AML-193 (cell line): Measurements from ENCODE around the gene SEPTIN10.
"Not testable (repeated sequence)": the region's sequence is repeated elsewhere in the genome, so short reads cannot be mapped to it uniquely, and the experiment has no call there.

ENCODE experiments used
- DNase-seq, 2 experiments: peaks; one replicate each; lab custom pipeline; 2025; lab: John Stamatoyannopoulos, UW

The SEPTIN10 gene

GRCh38 chr2:109613922-109614714 lies at the start of gene SEPTIN10, which contains the start of gene SOWAHC:
Gene SEPTIN10 (minus strand): TSS chr2:109613966. CDS start chr2:109613827, 139 bp downstream.
Gene SOWAHC (plus strand): TSS chr2:109614364. CDS start chr2:109614490, 126 bp downstream.
- no peak for DNase-seq

GRCh38 chr2:109662889-109663288 lies 49.1 kb upstream of the SEPTIN10 start:
- no peak for DNase-seq

GRCh38 chr2:109660046-109660860 lies 46.5 kb upstream of the SEPTIN10 start:
- no peak for DNase-seq

GRCh38 chr2:109659396-109660045 lies 45.8 kb upstream of the SEPTIN10 start:
- no peak for DNase-seq

GRCh38 chr2:109655287-109655686 lies 41.5 kb upstream of the SEPTIN10 start:
- DNase-seq = no peak

- no peak for DNase-seq
These were observed 40.7 kb upstream of the SEPTIN10 start for GRCh38 chr2:109654326-109655050.

- no peak for DNase-seq
These were observed 36.2 kb upstream of the SEPTIN10 start for GRCh38 chr2:109649736-109650695.

GRCh38 chr2:109648041-109648527 lies 34.3 kb upstream of the SEPTIN10 start:
- no peak for DNase-seq

- no peak for DNase-seq
These were observed 33.9 kb upstream of the SEPTIN10 start for GRCh38 chr2:109647636-109648035.

- DNase-seq = no peak
These were observed 33.2 kb upstream of the SEPTIN10 start for GRCh38 chr2:109646961-109647360.

- DNase-seq = no peak
These were observed 31.8 kb upstream of the SEPTIN10 start for GRCh38 chr2:109645412-109646184.

- DNase-seq = peak in 1 of 2 experiments; percentile 5
These were observed 31.0 kb upstream of the SEPTIN10 start for GRCh38 chr2:109644571-109645275.

GRCh38 chr2:109640000-109640399 lies 26.2 kb upstream of the SEPTIN10 start:
- not testable (repeated sequence) for DNase-seq

GRCh38 chr2:109638795-109639194 lies 25.0 kb upstream of the SEPTIN10 start:
- no peak for DNase-seq

- DNase-seq = peak; percentile 68 to 69
These were observed 24.2 kb upstream of the SEPTIN10 start for GRCh38 chr2:109637749-109638570.

GRCh38 chr2:109636317-109636716 lies 22.6 kb upstream of the SEPTIN10 start:
- peak; percentile 71 to 81 for DNase-seq

GRCh38 chr2:109635426-109636304 lies 21.9 kb upstream of the SEPTIN10 start:
- DNase-seq = no peak
